ENCODE data around the gene FZD10.

Gene FZD10, protein sequence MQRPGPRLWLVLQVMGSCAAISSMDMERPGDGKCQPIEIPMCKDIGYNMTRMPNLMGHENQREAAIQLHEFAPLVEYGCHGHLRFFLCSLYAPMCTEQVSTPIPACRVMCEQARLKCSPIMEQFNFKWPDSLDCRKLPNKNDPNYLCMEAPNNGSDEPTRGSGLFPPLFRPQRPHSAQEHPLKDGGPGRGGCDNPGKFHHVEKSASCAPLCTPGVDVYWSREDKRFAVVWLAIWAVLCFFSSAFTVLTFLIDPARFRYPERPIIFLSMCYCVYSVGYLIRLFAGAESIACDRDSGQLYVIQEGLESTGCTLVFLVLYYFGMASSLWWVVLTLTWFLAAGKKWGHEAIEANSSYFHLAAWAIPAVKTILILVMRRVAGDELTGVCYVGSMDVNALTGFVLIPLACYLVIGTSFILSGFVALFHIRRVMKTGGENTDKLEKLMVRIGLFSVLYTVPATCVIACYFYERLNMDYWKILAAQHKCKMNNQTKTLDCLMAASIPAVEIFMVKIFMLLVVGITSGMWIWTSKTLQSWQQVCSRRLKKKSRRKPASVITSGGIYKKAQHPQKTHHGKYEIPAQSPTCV

DNA sequence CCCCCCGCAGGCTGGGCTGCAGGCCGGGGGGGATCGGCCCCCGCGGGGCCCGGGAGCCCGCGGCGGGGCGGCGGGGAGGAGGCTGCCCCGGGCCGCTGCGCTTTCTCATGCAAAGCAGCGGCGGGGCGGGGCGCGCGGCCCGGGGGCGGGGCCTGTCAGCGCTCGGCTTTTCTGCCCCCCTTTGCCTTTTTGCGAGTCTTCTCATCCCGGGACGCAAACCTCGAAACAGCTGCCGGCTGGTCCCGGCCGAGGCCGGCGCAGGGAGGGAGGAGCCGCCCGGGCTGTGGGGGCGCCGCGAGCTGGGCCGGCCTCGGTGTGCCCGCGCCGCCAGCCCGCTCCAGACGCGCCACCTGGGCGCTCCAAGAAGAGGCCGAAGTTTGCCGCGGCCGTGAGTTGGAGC, at the start of gene FZD10:
TSS of gene FZD10 (plus strand) at position 198 of the 400 bp plus-strand sequence. CDS start 479 bp downstream, outside the sequence.
- DNase-seq, result peak in 2 of 56 donors; percentile 2 to 13

GRCh38 chr12:130114952-130115351, 47.3 kb upstream of the FZD10 start:
- DNase-seq, result no peak

DNA sequence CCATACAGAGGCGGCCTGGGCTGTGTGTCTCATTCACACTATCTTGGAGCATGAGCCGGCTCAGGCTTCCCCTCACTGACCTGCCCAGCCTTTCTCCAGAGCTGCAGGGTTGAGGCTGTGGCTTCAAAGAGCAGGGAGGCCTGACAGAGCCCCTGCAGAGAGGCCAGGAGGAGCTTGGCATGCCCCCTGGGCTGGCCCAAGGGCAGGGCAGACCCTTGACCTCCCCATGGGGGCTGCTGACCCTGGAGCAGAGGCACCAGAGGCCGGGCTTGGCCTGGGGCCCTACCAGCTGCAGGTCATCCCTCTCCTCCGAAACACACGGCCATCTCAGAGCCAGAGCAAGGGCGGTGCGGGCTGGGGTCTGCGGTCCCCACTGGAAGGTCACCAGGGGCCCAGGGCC, 46.6 kb upstream of the FZD10 start:
- DNase-seq, result no peak

GRCh38 chr12:130116791-130117190, 45.5 kb upstream of the FZD10 start:
- no peak for DNase-seq

DNA sequence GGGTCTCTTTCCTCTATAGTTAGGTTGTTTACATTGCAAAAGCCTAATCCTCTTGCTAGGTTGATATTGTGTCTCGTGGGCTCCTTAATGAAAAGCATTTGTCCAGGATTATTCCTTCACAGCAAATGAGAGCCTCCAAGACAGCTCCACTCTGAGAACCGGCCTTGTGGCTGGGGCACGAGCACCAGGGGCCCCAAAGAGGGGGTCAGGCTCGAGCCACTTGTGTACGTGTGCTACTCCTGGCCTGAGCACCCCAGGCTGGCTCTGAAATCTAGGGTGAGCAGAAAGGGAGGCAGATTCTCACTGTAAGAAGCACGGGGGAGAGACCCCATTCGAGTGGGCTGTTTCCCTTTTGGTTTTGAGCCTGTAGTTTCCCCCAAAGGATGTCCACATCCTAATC, 45.0 kb upstream of the FZD10 start:
- DNase-seq, result no peak

DNA sequence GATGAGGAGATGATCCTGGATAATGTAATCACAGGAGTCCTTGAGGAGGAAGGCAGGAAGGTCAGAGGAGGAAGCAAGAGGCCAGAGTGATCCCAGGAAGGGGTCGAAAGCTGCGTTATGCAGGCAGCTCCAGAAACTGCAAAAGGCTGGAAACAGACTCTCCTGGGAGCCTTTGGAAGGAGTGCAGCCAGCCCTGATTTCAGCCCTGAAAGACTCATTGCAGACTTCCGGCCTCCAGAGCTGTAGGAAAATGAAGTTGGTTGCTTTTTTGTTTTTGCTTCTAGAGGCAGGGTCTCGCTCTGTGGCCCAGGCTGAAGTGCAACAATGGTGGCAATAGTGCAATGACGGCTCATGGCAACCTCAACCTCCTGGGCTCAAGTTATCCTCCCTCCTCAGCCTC, 44.6 kb upstream of the FZD10 start:
- no peak for DNase-seq

- DNase-seq, result no peak
Measured at GRCh38 chr12:130118181-130118580, 44.1 kb upstream of the FZD10 start.

GRCh38 chr12:130119241-130119861, 42.9 kb upstream of the FZD10 start:
- no peak for DNase-seq

DNA sequence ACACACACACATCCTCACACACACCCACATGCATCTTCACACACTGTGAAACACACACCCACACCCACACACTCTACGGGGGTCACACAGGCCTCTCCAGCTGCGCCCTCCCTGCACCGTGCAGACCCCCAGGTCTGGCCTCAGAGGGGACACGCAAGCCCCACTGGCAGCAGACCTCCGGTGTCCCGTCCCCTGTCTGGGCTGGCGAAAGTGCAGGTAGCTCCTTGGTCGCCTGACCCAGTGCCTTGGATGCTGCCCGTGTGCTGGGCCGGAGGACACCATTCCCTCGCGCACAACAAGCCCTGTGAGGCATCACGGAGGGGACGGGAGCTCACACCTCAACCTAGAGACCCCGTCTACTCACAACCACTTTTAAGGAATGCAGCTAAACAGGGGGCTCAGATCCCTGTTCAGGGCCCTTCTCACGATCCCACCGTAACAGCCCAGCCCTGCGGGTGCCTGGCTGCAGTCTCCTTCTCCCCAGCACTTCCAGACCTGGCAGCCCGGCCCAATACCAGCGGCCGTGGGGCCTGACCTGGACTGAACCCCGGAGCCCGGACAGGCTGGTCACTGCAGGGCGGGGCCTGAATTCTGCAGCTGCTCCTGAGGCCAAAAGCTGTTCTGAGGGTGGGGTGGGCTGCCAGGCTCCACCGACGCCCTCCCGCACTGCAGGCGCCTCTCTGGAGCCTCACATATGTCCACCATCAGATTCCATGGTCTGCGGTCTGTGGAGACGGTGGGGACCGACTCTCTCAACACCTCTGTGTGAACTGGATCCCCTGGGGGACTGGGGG, 42.1 kb upstream of the FZD10 start:
- DNase-seq, result no peak

GRCh38 chr12:130121226-130122000, 40.9 kb upstream of the FZD10 start:
- DNase-seq, result no peak

- no peak for DNase-seq
Measured at GRCh38 chr12:130122356-130122755, 39.9 kb upstream of the FZD10 start.

GRCh38 chr12:130124106-130124505, 38.2 kb upstream of the FZD10 start:
- no peak for DNase-seq

DNA sequence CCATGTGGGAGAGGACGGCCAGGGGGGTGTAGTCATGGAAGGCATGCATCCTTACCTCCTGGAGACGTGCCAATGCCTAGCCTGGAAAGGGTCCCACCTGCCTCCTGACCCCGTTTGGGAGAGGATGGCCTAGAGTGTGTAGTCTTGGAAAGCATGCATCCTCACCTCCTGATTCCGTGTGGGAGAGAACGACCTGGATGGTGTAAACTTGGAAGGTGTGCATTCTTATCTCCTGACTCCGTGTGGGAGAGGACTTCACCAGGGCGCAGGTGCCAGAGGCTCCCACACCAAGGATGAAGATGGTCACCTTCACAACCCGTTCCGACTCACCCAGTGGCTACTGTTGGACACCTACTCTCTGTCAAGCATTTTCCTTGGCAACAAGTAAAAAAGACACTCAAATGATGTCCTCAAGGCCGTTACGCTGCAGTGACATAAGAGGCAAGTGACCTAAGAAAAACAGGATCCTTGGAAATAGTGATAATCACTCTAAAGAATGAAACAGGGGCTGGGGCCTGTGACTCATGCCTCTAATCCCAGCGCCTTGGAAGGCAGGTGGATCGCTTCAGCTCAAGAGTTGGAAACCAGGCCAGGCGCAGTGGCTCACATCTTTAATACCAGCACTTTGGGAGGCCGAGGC, 37.5 kb upstream of the FZD10 start:
- no peak for DNase-seq

DNA sequence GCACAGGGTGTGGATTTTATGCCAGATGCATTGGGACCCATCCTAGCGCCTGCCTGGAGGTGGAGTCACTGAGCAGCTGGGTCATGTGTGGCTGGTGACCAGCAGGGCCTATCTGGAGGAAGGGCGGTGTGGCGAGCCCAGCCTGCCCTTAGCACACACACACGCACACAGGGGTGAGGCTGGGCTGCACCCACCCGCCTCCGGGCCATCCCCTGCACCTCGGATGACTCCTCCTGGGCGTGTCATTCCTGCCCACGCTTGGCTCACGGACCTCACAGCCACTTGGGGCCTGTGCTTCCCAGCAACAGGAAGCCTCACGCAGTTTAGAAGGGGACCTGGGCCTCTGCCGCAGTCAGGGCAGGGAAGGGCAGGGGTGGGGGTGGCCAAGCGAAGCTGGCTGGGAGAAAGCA, 36.2 kb upstream of the FZD10 start:
- no peak for DNase-seq

- peak in 1 of 56 donors; percentile 3 for DNase-seq
Measured at GRCh38 chr12:130127532-130127911, 34.7 kb upstream of the FZD10 start.

DNA sequence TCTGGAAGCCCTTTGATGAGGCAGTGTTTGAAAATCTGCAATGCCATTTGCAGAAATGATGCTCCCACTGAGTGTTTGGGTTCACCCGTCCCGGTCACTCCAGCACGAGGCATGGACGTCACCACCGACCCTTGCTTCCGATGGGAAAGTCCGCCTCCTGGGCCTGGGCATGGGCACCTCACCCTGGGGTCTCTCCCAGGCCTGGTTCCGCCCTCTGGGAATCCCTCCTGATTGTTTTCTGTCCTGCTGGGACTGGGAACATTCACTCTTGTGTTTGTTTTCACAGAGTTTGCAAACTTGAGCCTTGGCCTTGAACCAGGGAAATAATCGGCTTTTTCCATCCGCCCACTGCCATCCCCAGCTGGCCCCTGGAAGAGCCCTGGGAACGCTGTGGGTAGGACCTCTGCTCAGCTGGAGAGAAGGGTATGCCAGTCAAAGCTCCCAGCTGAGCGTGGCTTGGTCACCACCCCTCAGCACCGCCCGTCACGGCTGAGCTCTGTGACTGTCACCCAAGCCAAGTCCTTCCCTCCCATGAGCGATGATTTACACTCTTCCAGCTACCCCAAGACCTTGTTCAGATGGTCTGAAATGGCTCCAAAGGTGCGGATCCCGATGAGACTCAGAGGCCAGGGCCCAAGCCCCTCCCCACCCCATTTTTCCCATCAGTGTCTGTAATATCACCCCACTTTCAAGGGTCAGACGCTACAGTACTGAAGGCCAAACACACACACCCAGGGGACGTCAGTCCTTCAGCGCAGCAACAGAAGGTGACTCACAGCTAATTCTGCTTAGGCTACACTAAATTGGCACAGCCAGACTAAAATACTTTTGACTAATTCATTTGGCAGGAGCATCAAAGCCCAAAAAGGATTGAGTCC, 34.1 kb upstream of the FZD10 start:
- peak in 1 of 56 donors; percentile 37 for DNase-seq

DNA sequence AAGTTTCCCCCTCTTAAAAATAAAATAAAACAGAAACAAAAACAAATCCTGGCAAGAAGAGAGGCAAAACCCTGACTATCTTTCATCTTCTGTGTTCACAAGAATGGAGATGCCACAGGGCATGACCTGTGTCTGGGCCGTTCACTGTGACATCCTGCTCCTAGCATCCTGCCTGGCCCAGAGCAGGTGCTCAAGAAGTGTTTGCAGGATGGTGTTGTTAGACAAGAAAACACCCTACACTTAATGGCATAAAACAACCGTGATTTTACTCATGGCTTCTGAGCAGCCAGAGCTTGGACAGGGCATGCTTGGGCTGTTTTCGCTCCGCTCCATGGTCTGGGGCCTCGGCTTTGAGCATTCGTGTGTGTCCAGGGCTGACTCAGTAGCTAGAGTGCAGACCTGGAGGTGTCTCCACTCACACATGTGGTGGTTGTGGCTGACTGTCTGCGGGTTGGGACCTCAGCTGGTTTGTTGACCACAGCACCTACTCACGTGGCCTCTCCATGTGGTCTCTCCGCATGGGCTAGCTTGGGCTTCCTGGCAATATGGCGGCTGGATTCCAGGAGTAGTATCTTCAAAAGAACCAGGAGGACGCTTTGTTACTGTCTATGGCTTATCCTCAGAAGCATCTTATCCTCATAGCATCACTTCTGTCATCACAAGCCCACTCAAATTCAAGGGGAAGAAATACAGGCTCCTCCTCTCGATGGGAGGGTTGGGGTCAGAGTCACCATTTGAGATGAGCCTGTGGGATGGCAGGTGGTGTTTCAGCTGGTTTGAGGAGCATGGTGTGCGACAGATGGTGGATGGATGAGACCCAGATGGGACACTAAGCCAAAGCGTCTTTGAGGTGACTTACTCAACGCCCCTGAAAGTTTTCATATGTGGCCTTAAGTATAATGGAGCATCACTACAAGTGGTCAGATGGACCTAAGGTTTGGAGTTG, 33.2 kb upstream of the FZD10 start:
- DNase-seq, result no peak

DNA sequence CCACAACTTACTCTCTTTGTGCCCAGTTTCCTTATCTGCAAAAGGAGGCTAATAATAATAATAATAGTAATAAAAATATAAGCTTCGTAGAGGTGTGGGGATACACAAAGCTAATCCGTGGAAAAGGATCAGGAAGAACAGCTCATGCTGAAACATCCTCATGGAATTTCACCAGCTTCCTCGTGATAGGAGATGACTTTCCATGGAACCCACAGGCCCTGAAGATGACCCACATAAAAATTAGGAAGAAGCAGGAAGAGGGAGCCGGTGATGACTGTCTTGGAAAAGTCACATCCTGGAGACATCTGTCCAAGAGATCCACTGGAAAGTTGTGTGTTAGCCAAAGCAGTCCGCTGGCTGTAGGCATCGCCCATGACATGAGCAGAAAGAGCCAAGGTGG, 31.9 kb upstream of the FZD10 start:
- DNase-seq, result no peak
